NT2/D1 (cell line): ENCODE results near the gene HELLS.
A peak's percentile ranks its signal among the peaks of the same experiment; 100 is the strongest.
"Not testable (repeated sequence)": the region's sequence is repeated elsewhere in the genome, so short reads cannot be mapped to it uniquely, and the experiment has no call there.

Experiments used
- DNase-seq: peaks from one replicate; pipeline ENCODE4 v3.0.0-alpha.2; 2011; ENCODE audit warnings: low read depth, low spot score
- H3K27me3 ChIP-seq: 2 replicates; pipeline ENCODE4 v1.6.0; 2011; ENCODE audit warnings: mild to moderate bottlenecking; ENCODE audit not compliant: insufficient read length, insufficient read depth
- H3K36me3 ChIP-seq: 2 replicates; pipeline ENCODE4 v1.6.1; 2011; ENCODE audit warnings: mild to moderate bottlenecking, low read length, mixed read lengths; ENCODE audit not compliant: insufficient read depth, insufficient read length
- H3K4me1 ChIP-seq: 2 replicates; pipeline ENCODE4 v1.5.1; 2011; ENCODE audit not compliant: insufficient read depth, insufficient read length
- H3K4me3 ChIP-seq: 2 replicates; pipeline ENCODE4 v1.5.1; 2011; ENCODE audit warnings: low read depth; ENCODE audit not compliant: insufficient read length
- H3K9ac ChIP-seq: 2 replicates; pipeline ENCODE4 v1.6.0; 2011; ENCODE audit warnings: low read depth; ENCODE audit not compliant: insufficient read length
- H3K9me3 ChIP-seq: 2 replicates; pipeline ENCODE4 v1.5.1; 2011; ENCODE audit warnings: mild to moderate bottlenecking, low read length; ENCODE audit not compliant: insufficient read depth
- SUZ12 ChIP-seq: IDR thresholded peaks from 2 replicates; pipeline ENCODE4 v1.6.1; 2011; ENCODE audit not compliant: insufficient read length, insufficient read depth; ENCODE audit errors: extremely low read depth
- YY1 ChIP-seq: IDR thresholded peaks from 2 replicates; pipeline ENCODE4 v1.6.1; 2011; ENCODE audit not compliant: insufficient read length, insufficient read depth
- ZNF274 ChIP-seq: IDR thresholded peaks from 2 replicates; pipeline ENCODE4 v1.6.1; 2011; ENCODE audit warnings: mild to moderate bottlenecking, low read depth, low read length

HELLS gene

DNA sequence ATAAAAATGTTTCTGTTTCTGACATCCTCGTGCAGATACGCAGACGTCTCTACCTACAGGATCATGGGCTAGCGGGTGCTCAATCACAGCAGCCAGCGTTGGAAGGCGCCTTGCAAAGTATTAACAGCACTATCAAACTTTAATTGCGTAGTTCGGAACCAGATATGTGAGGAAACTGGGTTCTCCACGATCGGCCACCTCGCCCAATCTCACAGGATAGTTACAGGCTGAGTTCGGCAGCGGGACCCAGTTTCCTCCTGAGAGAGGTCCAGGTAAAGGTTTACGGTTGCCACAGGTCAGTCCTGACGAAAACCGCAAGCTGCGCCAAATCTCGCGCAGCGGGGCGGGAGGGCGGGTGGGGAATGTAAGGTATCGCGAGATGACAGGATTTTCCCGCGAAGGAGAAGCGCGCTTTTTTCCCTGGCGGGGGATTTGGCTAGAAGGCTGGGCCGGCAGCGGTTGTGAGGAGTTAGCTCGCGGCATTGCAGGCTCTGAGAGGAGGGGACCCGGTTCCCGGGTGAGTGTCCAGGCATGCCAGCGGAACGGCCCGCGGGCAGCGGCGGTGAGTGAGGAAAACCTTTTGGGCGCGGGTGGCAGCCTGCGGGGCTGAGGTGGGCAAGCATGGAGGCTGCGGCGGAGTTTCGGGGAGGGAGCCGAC lies at the start of gene HELLS:
Gene HELLS, plus strand, starts transcription at position 398 of the 658 bp plus-strand sequence. Its CDS starts 134 bp downstream, at position 532.
- H3K4me3 ChIP-seq = peak within 1 kb of the TSS; percentile 99
- peaks cover 16% of the 10 kb centered on the region for H3K36me3 ChIP-seq
- TF ChIP-seq YY1 = no peak
- H3K27me3 ChIP-seq = no peaks in the 10 kb centered on the region
- peaks cover 3% of the 10 kb centered on the region for H3K4me1 ChIP-seq
- no peaks in the 10 kb centered on the region for H3K9me3 ChIP-seq
- peak within 1 kb of the TSS; percentile 99 for H3K9ac ChIP-seq
- DNase-seq = peak; percentile 80

- no peak for DNase-seq
- Histone ChIP-seq H3K27me3 (no peaks in the 10 kb centered on the region), H3K36me3 (no peaks in the 10 kb centered on the region), H3K9me3 (no peaks in the 10 kb centered on the region), H3K4me1 (no peaks in the 10 kb centered on the region), H3K9ac (no peak overlapping the region), H3K4me3 (no peak overlapping the region)
- TF ChIP-seq YY1 (no peak), ZNF274 (no peak), SUZ12 (no peak)
Observed at GRCh38 chr10:94496010-94496409, 49.6 kb upstream of the HELLS start.

DNA sequence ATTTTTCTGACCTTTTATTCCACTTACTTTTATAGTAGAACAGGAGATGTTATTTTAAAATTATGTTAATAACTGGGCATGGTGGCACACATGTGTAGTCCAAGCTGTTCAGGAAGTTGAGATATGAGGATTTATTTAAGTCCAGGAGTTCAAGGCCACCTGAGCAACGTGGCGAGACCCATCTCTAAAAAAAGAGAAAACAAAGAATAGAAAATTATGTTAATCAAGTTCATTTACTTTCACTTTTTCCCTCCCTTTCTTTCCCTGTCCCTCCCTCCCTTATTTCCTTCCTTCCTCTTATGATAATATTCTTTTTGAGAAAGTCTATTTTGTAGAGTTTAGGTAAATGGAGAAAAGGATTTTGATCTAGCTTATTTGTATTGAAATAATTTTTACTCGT lies 48.9 kb upstream of the HELLS start:
- H3K9me3 ChIP-seq = no peaks in the 10 kb centered on the region

DNA sequence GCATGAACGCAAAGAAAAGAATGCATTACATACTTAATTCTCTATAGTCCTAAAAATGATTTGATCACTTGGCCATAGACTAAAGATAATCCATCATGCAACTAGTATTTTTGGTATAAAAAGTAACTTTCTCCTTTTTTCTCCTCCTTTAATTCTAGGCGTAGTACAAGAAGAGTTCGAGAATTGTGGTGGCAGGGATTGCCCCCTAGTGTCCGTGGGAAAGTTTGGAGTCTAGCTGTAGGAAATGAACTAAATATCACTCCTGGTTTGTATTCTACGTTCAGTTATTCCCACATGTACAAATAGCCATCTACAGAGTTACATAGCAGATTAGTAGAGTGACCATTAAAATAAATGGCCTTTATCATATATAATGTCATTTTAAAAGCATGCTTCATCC lies 45.5 kb upstream of the HELLS start:
- no peaks in the 10 kb centered on the region for H3K4me1 ChIP-seq
- H3K27me3 ChIP-seq = no peaks in the 10 kb centered on the region
- H3K9ac ChIP-seq = no peak overlapping the region
- no peak for TF ChIP-seq YY1
- no peak for TF ChIP-seq SUZ12
- no peak for TF ChIP-seq ZNF274
- no peaks in the 10 kb centered on the region for H3K9me3 ChIP-seq
- H3K4me3 ChIP-seq = no peak overlapping the region
- no peaks in the 10 kb centered on the region for H3K36me3 ChIP-seq
- no peak for DNase-seq

More for the DNA sequence above, 48.9 kb upstream of the HELLS start:
- Histone ChIP-seq H3K36me3 (no peaks in the 10 kb centered on the region), H3K4me3 (no peak overlapping the region), H3K27me3 (no peaks in the 10 kb centered on the region), H3K9ac (no peak overlapping the region), H3K4me1 (no peaks in the 10 kb centered on the region)
- DNase-seq = no peak
- TF ChIP-seq ZNF274 (no peak), YY1 (no peak), SUZ12 (no peak)

GRCh38 chr10:94521276-94522250 lies 24.0 kb upstream of the HELLS start:
- Histone ChIP-seq H3K9me3 (no peaks in the 10 kb centered on the region), H3K4me1 (no peaks in the 10 kb centered on the region), H3K9ac (no peak overlapping the region), H3K36me3 (no peaks in the 10 kb centered on the region), H3K4me3 (no peak overlapping the region), H3K27me3 (no peaks in the 10 kb centered on the region)
- no peak for TF ChIP-seq YY1
- no peak for TF ChIP-seq ZNF274
- TF ChIP-seq SUZ12 = no peak
- no peak for DNase-seq

DNA sequence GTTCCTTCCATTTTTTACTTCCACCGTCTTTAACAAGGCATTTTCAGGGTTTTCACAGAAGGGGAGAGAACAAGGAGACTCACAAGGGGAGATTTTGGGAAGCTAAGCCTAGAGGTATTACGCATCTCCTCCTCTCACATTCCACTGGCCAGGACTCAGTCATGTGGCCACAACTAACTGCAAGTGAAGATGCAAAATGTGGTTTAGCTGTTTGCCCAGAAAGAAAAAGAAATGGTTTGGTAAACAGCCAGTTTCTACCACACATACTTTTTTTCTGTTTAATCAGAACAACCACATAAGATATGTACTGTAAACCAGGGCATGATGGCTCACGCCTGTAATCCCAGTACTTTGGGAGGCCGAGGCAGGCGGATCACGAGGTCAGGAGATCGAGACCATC lies 21.4 kb upstream of the HELLS start:
- Histone ChIP-seq H3K4me3 (no peak overlapping the region), H3K36me3 (no peaks in the 10 kb centered on the region), H3K9ac (no peak overlapping the region), H3K27me3 (no peaks in the 10 kb centered on the region), H3K4me1 (no peaks in the 10 kb centered on the region), H3K9me3 (no peaks in the 10 kb centered on the region)
- TF ChIP-seq ZNF274 (no peak), SUZ12 (no peak)
- no peak for DNase-seq

DNA sequence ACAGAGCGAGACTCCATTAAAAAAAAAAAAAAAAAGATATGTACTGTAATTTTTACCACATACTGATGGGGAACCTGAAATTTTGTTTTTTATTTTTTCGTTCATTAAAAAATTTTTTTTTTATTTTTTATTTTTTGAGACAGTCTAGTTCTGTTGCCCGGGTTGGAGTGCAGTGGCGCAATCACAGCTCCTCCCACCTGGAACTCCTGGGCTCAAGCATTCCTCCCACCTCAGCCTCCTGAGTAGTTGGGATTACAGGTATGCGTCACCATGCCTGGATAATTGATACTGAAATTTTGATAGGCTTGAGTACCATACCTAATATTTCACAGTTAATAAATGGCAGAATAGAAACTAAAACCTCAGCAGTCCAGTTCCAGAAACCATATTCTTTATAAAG lies 20.9 kb upstream of the HELLS start:
- H3K4me1 ChIP-seq = no peaks in the 10 kb centered on the region
- TF ChIP-seq YY1 = no peak
- TF ChIP-seq ZNF274 = no peak
- no peak for TF ChIP-seq SUZ12
- no peak overlapping the region for H3K9ac ChIP-seq
- no peaks in the 10 kb centered on the region for H3K27me3 ChIP-seq
- no peak overlapping the region for H3K4me3 ChIP-seq
- no peak for DNase-seq
- H3K36me3 ChIP-seq = no peaks in the 10 kb centered on the region
- no peaks in the 10 kb centered on the region for H3K9me3 ChIP-seq

- DNase-seq, H3K36me3 ChIP-seq, H3K9ac ChIP-seq, H3K4me1 ChIP-seq, H3K4me3 ChIP-seq, H3K9me3 ChIP-seq, H3K27me3 ChIP-seq: not testable (repeated sequence)
Observed at GRCh38 chr10:94531550-94531949, 14.0 kb upstream of the HELLS start.
